ENCODE results near the gene CD69.

DNA sequence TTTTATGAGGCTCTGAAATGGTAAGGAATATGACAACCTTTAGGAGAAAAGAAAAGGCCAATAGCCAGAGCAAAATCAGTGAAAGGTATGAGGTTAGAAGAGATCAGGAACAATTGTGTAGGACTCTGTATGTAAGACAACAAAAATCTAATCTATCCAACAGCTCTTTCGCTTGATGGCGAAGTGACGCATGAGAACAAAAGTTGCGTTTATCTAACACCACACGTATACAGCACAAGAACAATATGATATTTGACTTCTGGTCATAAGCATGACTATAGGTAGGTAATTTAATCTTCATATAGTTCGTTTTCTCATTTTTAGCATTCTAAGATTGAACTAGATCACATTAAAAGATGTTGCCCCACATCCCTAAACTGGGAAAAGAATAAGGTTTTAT is 29.3 kb downstream of the CD69 start:
- TF ChIP-seq RARB (CRISPR knock-in tag; IDR thresholded peaks at IDR 0.05) = no peak
- TF ChIP-seq TOX (CRISPR knock-in tag; IDR thresholded peaks at IDR 0.05; ENCODE audit: borderline replicate concordance) = no peak

Measured in SK-N-SH treated with all-trans-retinoic acid at 6 μM for 48 hours (cell line).